Activated CD8-positive, alpha-beta memory T cell treated with anti-CD3 and anti-CD28 coated beads, Interleukin-2, amount 10 ng/mL, durations not matched to agents 7 days and 5 days (primary cell): Measurements from ENCODE around the gene ZBTB8OS. TPM values are rescaled to one million over a fixed set of nuclear protein-coding genes. Genes with fewer than 3 reads are reported as not detected.
A peak's percentile ranks its signal among the peaks of the same experiment; 100 is the strongest.
"Not testable (repeated sequence)": the region's sequence is repeated elsewhere in the genome, so short reads cannot be mapped to it uniquely, and the experiment has no call there.

Experiments
- ATAC-seq: fragments of 150-1000 bp; cut with Tn5 transposase; one replicate; pipeline ENCODE4 v1.10.0; 2021; ENCODE audit warnings: moderate library complexity
- CTCF ChIA-PET: fragments of 350-600 bp; sonication (Branson Sonifier 250); formaldehyde crosslinking; loops from one replicate; lab custom pipeline; 2021; ENCODE audit warnings: antibody characterized with exemption; lab: Charles Lee
- DNase-seq: peaks from one replicate; pipeline ENCODE4 v3.0.0-alpha.2; 2020
- H3K27ac Mint-ChIP-seq: one replicate; pipeline ENCODE4 v1.8.0; 2021; ENCODE audit warnings: mild to moderate bottlenecking, mixed read lengths
- H3K27me3 Mint-ChIP-seq: one replicate; pipeline ENCODE4 v1.8.0; 2021; ENCODE audit warnings: mixed read lengths
- H3K36me3 Mint-ChIP-seq: one replicate; pipeline ENCODE4 v1.8.0; 2021; ENCODE audit warnings: mild to moderate bottlenecking, mixed read lengths
- H3K4me1 Mint-ChIP-seq: one replicate; pipeline ENCODE4 v1.8.0; 2021; ENCODE audit warnings: mixed read lengths
- H3K4me3 Mint-ChIP-seq: one replicate; pipeline ENCODE4 v1.8.0; 2021; ENCODE audit warnings: mild to moderate bottlenecking, moderate library complexity, mixed read lengths
- H3K9me3 Mint-ChIP-seq: one replicate; pipeline ENCODE4 v1.8.0; 2022; ENCODE audit warnings: low read depth, mixed read lengths
- total RNA-seq, 2 experiments: library from RNA; stranded (reverse); gene quantifications; one replicate each; pipeline ENCODE4 v1.2.3, GENCODE V29; 2021

The ZBTB8OS gene
- total RNA-seq, 2 experiments from 2014 or later, result 70.5 to 75.8 TPM

- CTCF ChIA-PET, result interaction anchor here (0.7 to 1.4 kb wide), 2 partner anchors 35 to 157 kb away, joined by 3 to 4 read pairs; no protein-coding TSS in a partner anchor
Observed at GRCh38 chr1:32676945-32677344, 26.6 kb upstream of the ZBTB8OS start.

GRCh38 chr1:32668716-32669115, 18.4 kb upstream of the ZBTB8OS start:
- peaks cover 64% of the 10 kb centered on the region for H3K36me3 Mint-ChIP-seq
- H3K4me1 Mint-ChIP-seq, H3K9me3 Mint-ChIP-seq, H3K4me3 Mint-ChIP-seq, H3K27ac Mint-ChIP-seq, CTCF ChIA-PET, ATAC-seq, H3K27me3 Mint-ChIP-seq, DNase-seq: not testable (repeated sequence)

More at GRCh38 chr1:32676945-32677344, 26.6 kb upstream of the ZBTB8OS start:
- DNase-seq (no peak), ATAC-seq (no peak)
- Mint-ChIP-seq H3K27me3 (no peaks in the 10 kb centered on the region), H3K4me3 (no peak overlapping the region), H3K9me3 (no peaks in the 10 kb centered on the region), H3K27ac (no peak overlapping the region), H3K4me1 (no peaks in the 10 kb centered on the region), H3K36me3 (peaks cover 62% of the 10 kb centered on the region)

GRCh38 chr1:32666901-32667566, 16.7 kb upstream of the ZBTB8OS start:
- DNase-seq (no peak), ATAC-seq (no peak)
- Mint-ChIP-seq H3K36me3 (peaks cover 55% of the 10 kb centered on the region), H3K9me3 (no peaks in the 10 kb centered on the region), H3K27ac (no peak overlapping the region), H3K4me1 (no peaks in the 10 kb centered on the region), H3K4me3 (no peak overlapping the region), H3K27me3 (no peaks in the 10 kb centered on the region)
- CTCF ChIA-PET, result no interaction called here

- H3K36me3 Mint-ChIP-seq, result peaks cover 56% of the 10 kb centered on the region
- H3K9me3 Mint-ChIP-seq, result no peaks in the 10 kb centered on the region
- no peak overlapping the region for H3K4me3 Mint-ChIP-seq
- peaks cover 3% of the 10 kb centered on the region for H3K4me1 Mint-ChIP-seq
- DNase-seq (no peak), ATAC-seq (no peak)
- CTCF ChIA-PET, result no interaction called here
- no peaks in the 10 kb centered on the region for H3K27me3 Mint-ChIP-seq
- no peak overlapping the region for H3K27ac Mint-ChIP-seq
Observed at GRCh38 chr1:32665915-32666314, 15.6 kb upstream of the ZBTB8OS start.

- CTCF ChIA-PET, result no interaction called here
- no peaks in the 10 kb centered on the region for H3K27me3 Mint-ChIP-seq
- DNase-seq (no peak), ATAC-seq (no peak)
- H3K27ac Mint-ChIP-seq, result no peak overlapping the region
- peaks cover 36% of the 10 kb centered on the region for H3K4me1 Mint-ChIP-seq
- H3K36me3 Mint-ChIP-seq, result peaks cover 68% of the 10 kb centered on the region
- no peaks in the 10 kb centered on the region for H3K9me3 Mint-ChIP-seq
- no peak overlapping the region for H3K4me3 Mint-ChIP-seq
Observed at GRCh38 chr1:32659581-32659980, 9.2 kb upstream of the ZBTB8OS start.

- Mint-ChIP-seq H3K4me3 (peak overlapping the region; percentile 90), H3K9me3 (no peaks in the 10 kb centered on the region), H3K27ac (peak overlapping the region; percentile 99), H3K36me3 (peaks cover 56% of the 10 kb centered on the region), H3K27me3 (no peaks in the 10 kb centered on the region), H3K4me1 (peaks cover 59% of the 10 kb centered on the region)
- CTCF ChIA-PET, result interaction anchor here (2.5 kb wide), 1 partner anchor 132 kb away, joined by 14 read pairs; no protein-coding TSS in a partner anchor
- DNase-seq (no peak), ATAC-seq (no peak)
Observed at GRCh38 chr1:32652244-32652962, 2.1 kb upstream of the ZBTB8OS start.

GRCh38 chr1:32651461-32652073, 1.2 kb upstream of the ZBTB8OS start:
- peak overlapping the region; percentile 90 for H3K4me3 Mint-ChIP-seq

GRCh38 chr1:32650752-32651460, 556 bp upstream of the ZBTB8OS start, which contains the start of gene RBBP4:
Gene RBBP4, plus strand, starts transcription at chr1:32651208. Its CDS starts 99 bp downstream, at chr1:32651307.
- Mint-ChIP-seq H3K4me3 (peak within 1 kb of the TSS; percentile 90), H3K36me3 (peaks cover 47% of the 10 kb centered on the region), H3K27ac (peak within 1 kb of the TSS; percentile 99), H3K9me3 (no peaks in the 10 kb centered on the region), H3K4me1 (peaks cover 52% of the 10 kb centered on the region), H3K27me3 (no peaks in the 10 kb centered on the region)
- CTCF ChIA-PET, result interaction anchor here (0.8 to 2.5 kb wide), 4 partner anchors 13 to 133 kb away, joined by 4 to 14 read pairs (median 4); no protein-coding TSS in a partner anchor
- ATAC-seq (peak; percentile 91), DNase-seq (peak; percentile 99)

More at GRCh38 chr1:32651461-32652073, 1.2 kb upstream of the ZBTB8OS start:
- DNase-seq (no peak), ATAC-seq (peak; percentile 5)
- Mint-ChIP-seq H3K27ac (peak overlapping the region; percentile 99), H3K27me3 (no peaks in the 10 kb centered on the region), H3K36me3 (peaks cover 49% of the 10 kb centered on the region), H3K4me1 (peaks cover 55% of the 10 kb centered on the region), H3K9me3 (no peaks in the 10 kb centered on the region)
- CTCF ChIA-PET, result interaction anchor here (0.8 to 2.5 kb wide), 4 partner anchors 13 to 134 kb away, joined by 4 to 14 read pairs (median 4); no protein-coding TSS in a partner anchor

GRCh38 chr1:32647308-32648134, 2.8 kb downstream of the ZBTB8OS start:
- ATAC-seq, result no peak
- CTCF ChIA-PET, result interaction anchor here (0.7 to 2.1 kb wide), 2 partner anchors 20 to 1247 kb away, joined by 3 to 6 read pairs; no protein-coding TSS in a partner anchor
- Mint-ChIP-seq H3K4me1 (peaks cover 25% of the 10 kb centered on the region), H3K36me3 (peaks cover 28% of the 10 kb centered on the region), H3K9me3 (no peaks in the 10 kb centered on the region), H3K4me3 (peak overlapping the region; percentile 90), H3K27ac (peak overlapping the region; percentile 63), H3K27me3 (no peaks in the 10 kb centered on the region)
- peak; percentile 49 for DNase-seq

- Mint-ChIP-seq H3K9me3 (no peaks in the 10 kb centered on the region), H3K4me1 (peaks cover 17% of the 10 kb centered on the region), H3K4me3 (no peak overlapping the region), H3K27ac (peak overlapping the region; percentile 1), H3K27me3 (no peaks in the 10 kb centered on the region), H3K36me3 (peaks cover 14% of the 10 kb centered on the region)
- ATAC-seq (no peak), DNase-seq (no peak)
- CTCF ChIA-PET, result no interaction called here
Observed at GRCh38 chr1:32644426-32644825, 5.9 kb downstream of the ZBTB8OS start.

GRCh38 chr1:32642292-32642827, 8.0 kb downstream of the ZBTB8OS start:
- H3K9me3 Mint-ChIP-seq, H3K4me1 Mint-ChIP-seq, H3K4me3 Mint-ChIP-seq, H3K27me3 Mint-ChIP-seq, H3K27ac Mint-ChIP-seq, ATAC-seq, DNase-seq: not testable (repeated sequence)
- CTCF ChIA-PET, result interaction anchor here (0.7 kb wide), 1 partner anchor 160 kb away, joined by 4 read pairs; no protein-coding TSS in a partner anchor
- H3K36me3 Mint-ChIP-seq, result peaks cover 11% of the 10 kb centered on the region
